ENCODE measurements around the gene TMEFF1. TPM values are rescaled to one million over a fixed set of nuclear protein-coding genes. Genes with fewer than 3 reads are reported as not detected.

TMEFF1 gene
- total RNA-seq, 2 donors from 2014 or later = 0.19 to 0.50 TPM

Other genes starting within 250 kb of the TMEFF1 start
- gene TEX10, start 120.2 kb upstream of the TMEFF1 start, total RNA-seq = 10 to 100 TPM; 17.9 to 20.4 TPM
- gene MSANTD3, start 46.0 kb upstream of the TMEFF1 start, total RNA-seq = 10 to 100 TPM; 15.1 to 15.9 TPM
- gene CAVIN4, start 104.9 kb downstream of the TMEFF1 start, total RNA-seq = under 1 TPM; 0.10 to 0.19 TPM